Parathyroid adenoma (tissue), 2 donors: Measurements from ENCODE around the gene FAM47E.
A peak's percentile ranks its signal among the peaks of the same experiment; 100 is the strongest.

ENCODE experiments used
- H2AFZ ChIP-seq: fragments of 300-600 bp; sonication (generic); one replicate; pipeline ENCODE4 v1.7.0; 2017; ENCODE audit warnings: antibody characterized with exemption, mild to moderate bottlenecking
- H3K27ac ChIP-seq: fragments of 300-600 bp; sonication (generic); one replicate; pipeline ENCODE4 v1.7.0; 2017
- H3K27me3 ChIP-seq: fragments of 300-600 bp; sonication (generic); one replicate; pipeline ENCODE4 v1.7.0; 2017; ENCODE audit warnings: low read length; ENCODE audit not compliant: control insufficient read depth, insufficient read depth
- H3K36me3 ChIP-seq: fragments of 300-600 bp; sonication (generic); one replicate; pipeline ENCODE4 v1.7.0; 2017; ENCODE audit warnings: low read length; ENCODE audit not compliant: control insufficient read depth, insufficient read depth
- H3K4me1 ChIP-seq: fragments of 300-600 bp; sonication (generic); one replicate; pipeline ENCODE4 v1.7.0; 2017; ENCODE audit warnings: control low read depth
- H3K4me2 ChIP-seq: fragments of 300-600 bp; sonication (generic); one replicate; pipeline ENCODE4 v1.7.0; 2017; ENCODE audit warnings: low read length
- H3K4me3 ChIP-seq: fragments of 300-600 bp; sonication (generic); one replicate; pipeline ENCODE4 v1.7.0; 2017; ENCODE audit warnings: low read depth, low read length
- H3K79me2 ChIP-seq: fragments of 300-600 bp; sonication (generic); one replicate; pipeline ENCODE4 v1.7.0; 2017; ENCODE audit warnings: control low read depth
- H3K9ac ChIP-seq: fragments of 300-600 bp; sonication (generic); one replicate; pipeline ENCODE4 v1.7.0; 2017; ENCODE audit warnings: mild to moderate bottlenecking
- H3K9me3 ChIP-seq: fragments of 300-600 bp; sonication (generic); one replicate; pipeline ENCODE4 v1.7.0; 2017; ENCODE audit warnings: low read length; ENCODE audit not compliant: control insufficient read depth
- CTCF ChIP-seq: fragments of 300-600 bp; sonication (generic); IDR thresholded peaks from one replicate; pipeline ENCODE4 v1.7.0; 2017; ENCODE audit warnings: antibody characterized with exemption, mild to moderate bottlenecking
- donor health status: primary hyperparathyroidism.

The FAM47E gene

DNA sequence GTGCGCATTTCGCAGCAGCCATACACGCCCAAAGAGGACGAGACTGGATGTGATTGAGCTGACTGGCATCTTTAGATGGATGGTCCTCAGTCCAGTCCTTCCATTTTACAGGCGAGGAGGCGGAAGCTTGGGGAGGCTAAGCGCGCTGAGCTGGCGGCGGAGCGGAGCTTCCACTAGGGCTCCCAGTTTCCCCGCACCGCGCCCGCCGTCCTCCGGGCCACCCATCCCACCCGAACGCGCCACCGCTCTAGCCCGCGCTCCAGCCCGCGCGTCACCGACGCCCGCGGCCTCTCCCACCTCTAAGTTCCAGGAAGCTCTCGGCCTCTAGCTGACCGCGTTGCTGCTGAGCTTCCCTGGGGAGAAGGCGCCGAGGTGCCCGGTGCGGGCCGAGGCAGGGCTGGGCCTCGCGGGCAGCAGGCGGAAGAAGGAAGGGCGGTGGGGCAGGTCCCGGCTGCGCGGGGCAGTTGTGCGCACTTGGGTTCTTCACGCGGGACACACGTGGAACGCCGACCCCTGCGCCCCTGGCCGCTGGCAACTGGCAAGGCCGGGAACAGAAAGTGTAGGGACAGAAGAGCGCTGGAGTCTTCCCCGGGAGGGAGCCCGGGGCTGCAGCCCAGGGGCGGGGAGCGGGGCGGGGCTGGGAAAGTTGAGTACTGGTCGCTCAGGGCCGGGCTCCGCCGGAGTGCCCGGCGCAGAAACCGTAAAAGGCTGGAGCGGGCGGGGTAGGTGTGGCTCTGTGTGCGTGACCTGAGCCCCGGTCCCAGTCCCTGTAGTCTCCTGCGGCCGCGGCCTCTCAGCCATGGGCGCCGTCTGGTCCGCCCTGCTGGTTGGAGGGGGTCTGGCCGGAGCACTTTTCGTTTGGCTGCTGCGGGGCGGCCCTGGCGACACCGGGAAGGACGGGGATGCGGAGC is 54.7 kb downstream of the FAM47E start, which contains the start of gene STBD1:
STBD1 (plus strand) TSS at position 763 of the 911 bp plus-strand sequence; CDS start at position 800, 37 bp downstream.
- H3K27ac ChIP-seq, result peak within 1 kb of the TSS; percentile 72
- no peaks in the 10 kb centered on the region for H3K9me3 ChIP-seq
- H3K4me1 ChIP-seq, result no peaks in the 10 kb centered on the region
- H2AFZ ChIP-seq, result peak within 1 kb of the TSS; percentile 91
- peak within 1 kb of the TSS; percentile 80 for H3K4me3 ChIP-seq
- no peaks in the 10 kb centered on the region for H3K36me3 ChIP-seq
- no peak for TF ChIP-seq CTCF
- H3K79me2 ChIP-seq, result no peaks in the 10 kb centered on the region
- peak within 1 kb of the TSS; percentile 95 for H3K4me2 ChIP-seq
- no peak within 1 kb of the TSS for H3K9ac ChIP-seq
- no peaks in the 10 kb centered on the region for H3K27me3 ChIP-seq

GRCh38 chr4:76306882-76307659 is 55.5 kb downstream of the FAM47E start:
- no peaks in the 10 kb centered on the region for H3K27me3 ChIP-seq
- H3K36me3 ChIP-seq, result no peaks in the 10 kb centered on the region
- H3K4me3 ChIP-seq, result peak overlapping the region; percentile 80
- H2AFZ ChIP-seq, result peak overlapping the region; percentile 91
- peak; percentile 20 for TF ChIP-seq CTCF
- no peaks in the 10 kb centered on the region for H3K79me2 ChIP-seq
- peak overlapping the region; percentile 72 for H3K27ac ChIP-seq
- no peaks in the 10 kb centered on the region for H3K4me1 ChIP-seq
- H3K4me2 ChIP-seq, result peak overlapping the region; percentile 95
- H3K9me3 ChIP-seq, result no peaks in the 10 kb centered on the region
- H3K9ac ChIP-seq, result no peak overlapping the region

GRCh38 chr4:76307660-76308014 is 56.1 kb downstream of the FAM47E start:
- H3K27ac ChIP-seq, result no peak overlapping the region
- H3K9me3 ChIP-seq, result no peaks in the 10 kb centered on the region
- no peaks in the 10 kb centered on the region for H3K79me2 ChIP-seq
- H3K36me3 ChIP-seq, result no peaks in the 10 kb centered on the region
- TF ChIP-seq CTCF, result no peak
- peak overlapping the region; percentile 95 for H3K4me2 ChIP-seq
- H3K4me3 ChIP-seq, result peak overlapping the region; percentile 80
- H3K27me3 ChIP-seq, result no peaks in the 10 kb centered on the region
- peak overlapping the region; percentile 91 for H2AFZ ChIP-seq
- no peak overlapping the region for H3K9ac ChIP-seq
- H3K4me1 ChIP-seq, result no peaks in the 10 kb centered on the region

- Histone ChIP-seq H3K4me3 (no peak overlapping the region), H3K9me3 (no peaks in the 10 kb centered on the region), H2AFZ (no peak overlapping the region), H3K79me2 (no peaks in the 10 kb centered on the region), H3K27ac (no peak overlapping the region), H3K36me3 (no peaks in the 10 kb centered on the region), H3K4me2 (no peak overlapping the region), H3K4me1 (no peaks in the 10 kb centered on the region), H3K9ac (no peak overlapping the region), H3K27me3 (no peaks in the 10 kb centered on the region)
- no peak for TF ChIP-seq CTCF
Measured at GRCh38 chr4:76308548-76308947, 57.0 kb downstream of the FAM47E start.
